Dedifferentiated amniotic fluid mesenchymal stem cell (primary cell): ENCODE results near the gene CLDN5.
A peak's percentile ranks its signal among the peaks of the same experiment; 100 is the strongest.

Experiments used
- DNase-seq: peaks from one replicate; pipeline ENCODE4 v3.0.0-alpha.2; 2016; ENCODE audit errors: extremely low spot score

CLDN5 gene

DNA sequence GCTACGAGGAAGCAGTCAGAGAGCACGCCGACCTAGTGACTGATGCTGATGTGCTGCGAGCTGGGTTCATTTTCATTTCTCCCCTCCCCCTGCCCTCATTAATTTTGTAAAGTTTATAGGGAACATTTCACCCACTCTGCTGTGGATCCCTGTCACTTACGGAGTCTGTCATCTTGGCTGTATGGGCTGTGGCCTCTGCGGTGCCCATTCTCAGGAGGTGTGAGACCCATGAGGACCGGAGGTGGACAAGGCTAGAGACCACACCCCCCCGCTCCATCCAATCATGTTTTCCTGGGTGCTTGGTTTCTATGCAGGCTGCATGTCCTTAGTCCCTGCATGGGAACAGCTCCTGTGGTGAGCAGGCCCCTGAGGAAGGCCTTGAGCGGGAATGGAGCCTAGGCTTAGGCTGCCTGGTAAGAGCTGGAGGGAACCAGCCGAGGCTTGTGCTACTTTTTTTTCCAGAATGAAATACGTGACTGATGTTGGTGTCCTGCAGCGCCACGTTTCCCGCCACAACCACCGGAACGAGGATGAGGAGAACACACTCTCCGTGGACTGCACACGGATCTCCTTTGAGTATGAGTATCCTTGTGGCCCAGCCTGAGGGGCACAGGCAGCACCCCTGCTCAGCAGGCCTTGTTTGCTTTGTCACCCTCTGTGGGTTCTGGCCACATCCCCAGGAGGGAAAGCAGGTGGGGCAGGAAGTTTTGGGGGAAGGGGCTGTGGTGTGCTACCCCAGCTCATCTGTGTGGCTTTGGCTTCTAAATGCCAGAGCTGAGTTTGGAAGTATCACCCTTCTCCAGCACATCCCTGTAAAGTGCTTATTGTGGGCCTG, 19.1 kb downstream of the CLDN5 start:
- DNase-seq = no peak

DNA sequence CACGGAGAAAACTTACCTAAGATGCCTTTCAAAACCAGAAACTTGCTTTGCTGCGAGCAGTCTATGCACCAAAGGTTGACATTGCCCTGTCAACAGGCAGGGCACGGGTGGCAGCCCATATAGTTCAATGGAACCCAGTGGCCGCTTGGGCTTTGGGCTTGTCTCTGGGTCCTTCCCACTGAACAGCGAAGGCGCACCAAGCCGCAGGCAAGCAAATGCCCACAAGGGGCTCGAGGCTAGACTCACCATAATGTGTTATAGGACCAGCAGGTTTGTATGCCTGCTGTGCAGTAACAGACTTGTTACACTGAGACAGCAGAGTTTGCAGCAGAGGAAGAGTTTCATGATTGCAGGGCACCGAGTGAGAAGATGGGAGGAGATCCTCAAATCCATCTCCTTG, 20.3 kb downstream of the CLDN5 start:
- DNase-seq = no peak

DNA sequence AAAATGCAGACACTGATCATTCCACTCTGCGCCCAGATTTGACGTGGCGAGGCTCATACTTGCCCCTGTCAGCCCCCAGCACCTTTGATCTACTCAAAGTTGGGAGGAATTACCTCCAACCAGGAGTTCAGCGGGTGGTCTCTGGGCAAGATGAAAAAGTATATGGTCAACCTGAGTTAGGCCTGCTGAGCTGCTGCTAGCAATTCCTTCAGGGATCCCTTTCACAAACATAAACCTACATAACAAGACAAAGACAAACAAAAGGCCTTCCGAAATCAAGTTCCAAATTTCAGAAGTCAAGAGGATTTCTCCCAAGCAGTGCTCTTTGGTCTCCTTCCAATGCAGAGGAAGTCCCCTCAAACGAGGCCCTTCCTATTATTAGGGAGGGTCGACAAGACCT, 20.8 kb downstream of the CLDN5 start:
- no peak for DNase-seq

DNA sequence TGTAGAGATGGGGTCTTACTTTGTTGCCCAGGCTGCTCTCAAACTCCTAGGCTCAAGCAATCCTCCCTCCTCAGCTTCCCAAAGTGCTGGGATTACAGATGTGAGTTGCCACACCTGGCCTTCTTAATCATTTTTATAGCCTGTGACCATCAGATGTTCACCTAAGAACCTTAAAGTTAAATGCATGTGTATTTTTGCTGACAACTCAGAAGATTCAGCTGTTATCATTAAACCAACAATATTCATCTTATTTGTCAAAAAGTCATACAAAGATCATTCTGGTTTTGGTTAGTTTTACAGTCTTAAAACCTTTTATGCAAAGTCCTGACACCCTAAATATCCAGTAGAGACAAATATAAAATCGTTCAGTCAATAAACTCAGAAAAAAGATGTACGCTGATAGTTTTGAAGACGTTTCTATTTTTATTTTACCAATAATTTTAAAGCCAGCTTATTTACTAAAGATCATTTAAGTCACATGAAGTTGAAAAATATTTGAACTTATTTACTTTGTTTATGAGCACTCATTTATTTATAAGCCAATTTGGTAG, 22.2 kb downstream of the CLDN5 start:
- DNase-seq = no peak

DNA sequence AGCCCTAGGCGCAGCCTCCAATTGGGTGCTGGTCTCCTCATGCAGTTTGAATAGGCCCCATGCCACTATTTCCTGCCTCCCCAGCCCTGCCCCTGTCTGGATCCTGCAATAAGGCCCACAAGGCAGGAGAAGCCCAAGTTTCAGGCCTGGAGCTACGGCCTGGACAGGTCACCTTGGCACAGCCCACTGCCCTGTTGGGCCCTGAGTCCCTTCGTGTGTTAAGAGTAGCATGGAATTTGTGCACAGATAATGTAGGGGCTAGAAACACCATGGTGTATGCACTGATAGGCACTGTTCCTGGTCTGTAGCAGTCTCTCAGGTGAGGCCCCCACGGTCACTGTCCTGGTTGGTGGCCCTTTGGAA, 24.3 kb downstream of the CLDN5 start:
- no peak for DNase-seq

DNA sequence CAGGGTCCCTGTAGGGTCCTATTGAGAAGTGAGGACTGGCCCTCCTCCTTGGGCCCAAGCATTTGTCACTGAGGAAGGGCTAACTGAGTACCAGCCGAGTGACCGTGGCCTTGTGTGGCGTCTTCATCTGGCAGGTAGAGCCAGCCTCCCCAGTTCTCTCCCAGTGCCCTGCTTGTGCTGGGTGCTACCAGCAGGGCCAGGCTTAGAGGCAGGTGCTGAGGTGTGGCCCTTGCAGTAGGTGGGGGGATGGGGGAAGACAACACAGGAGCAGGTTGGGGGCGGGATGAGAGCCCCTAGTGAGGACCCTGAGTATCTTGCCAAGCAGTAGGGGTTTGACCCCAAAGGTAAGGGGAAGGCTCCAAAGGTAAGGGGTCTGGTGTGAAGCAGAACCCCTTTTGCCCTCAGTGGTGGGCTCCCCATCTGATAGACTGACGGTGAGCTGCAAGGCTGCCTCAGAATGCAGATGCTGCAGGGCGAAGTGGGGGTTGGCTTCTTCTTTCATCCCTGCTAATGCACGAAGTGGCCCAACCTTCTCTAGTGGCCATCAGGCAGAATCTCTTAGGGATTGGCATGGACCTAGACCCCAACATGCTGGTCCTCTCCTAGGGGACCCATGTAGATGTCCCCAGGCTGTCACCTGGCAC, 24.9 kb downstream of the CLDN5 start:
- no peak for DNase-seq

DNA sequence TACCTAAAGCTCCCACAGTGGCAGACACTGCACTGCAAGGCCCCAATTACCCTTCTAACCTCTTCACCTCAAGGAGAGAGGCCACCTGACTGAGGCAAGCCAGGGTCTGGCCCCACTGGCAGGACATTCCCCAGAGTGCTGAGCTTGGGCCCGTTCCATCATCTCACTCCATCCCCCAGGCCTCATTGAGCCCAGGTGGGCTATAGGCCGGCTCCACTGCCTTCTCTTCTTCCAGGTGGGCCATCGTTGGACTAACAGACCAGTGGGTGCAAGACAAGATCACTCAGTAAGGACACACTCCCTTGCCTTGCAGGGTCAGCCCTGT, 25.4 kb downstream of the CLDN5 start:
- no peak for DNase-seq

DNA sequence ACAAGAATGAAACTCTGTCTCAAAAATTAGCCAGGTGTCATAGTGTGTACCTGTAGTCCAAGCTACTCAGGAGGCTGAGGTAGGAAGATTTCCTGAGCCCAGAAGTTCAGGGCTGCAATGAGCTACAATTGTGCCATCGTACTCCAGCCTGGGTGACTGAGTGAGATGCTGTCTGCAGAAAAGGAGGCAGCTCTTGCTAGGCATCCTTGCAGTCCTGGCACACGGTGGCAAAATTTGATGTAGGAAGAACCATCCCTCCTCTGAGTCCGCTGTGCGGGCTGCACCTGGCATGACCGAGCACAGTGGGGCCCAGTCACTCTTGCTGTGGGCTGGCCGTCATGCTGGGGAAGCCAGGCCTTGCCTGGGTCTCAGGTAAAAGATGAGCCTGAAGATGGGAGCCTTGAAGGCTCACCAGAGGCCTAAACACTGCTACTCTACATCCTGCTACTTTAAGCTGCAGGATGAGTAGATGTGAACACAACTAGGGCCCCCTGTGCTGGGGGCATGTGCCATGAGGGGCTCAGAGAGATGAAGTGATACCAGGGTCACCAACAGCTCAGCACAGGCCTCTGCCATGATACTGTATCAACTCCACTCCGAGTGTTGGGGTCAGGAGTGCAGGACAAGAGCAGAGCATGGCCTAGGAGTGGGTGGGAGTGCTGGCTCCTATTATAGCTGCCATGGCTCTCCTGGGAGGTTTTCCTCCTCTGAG, 25.9 kb downstream of the CLDN5 start:
- DNase-seq = no peak

DNA sequence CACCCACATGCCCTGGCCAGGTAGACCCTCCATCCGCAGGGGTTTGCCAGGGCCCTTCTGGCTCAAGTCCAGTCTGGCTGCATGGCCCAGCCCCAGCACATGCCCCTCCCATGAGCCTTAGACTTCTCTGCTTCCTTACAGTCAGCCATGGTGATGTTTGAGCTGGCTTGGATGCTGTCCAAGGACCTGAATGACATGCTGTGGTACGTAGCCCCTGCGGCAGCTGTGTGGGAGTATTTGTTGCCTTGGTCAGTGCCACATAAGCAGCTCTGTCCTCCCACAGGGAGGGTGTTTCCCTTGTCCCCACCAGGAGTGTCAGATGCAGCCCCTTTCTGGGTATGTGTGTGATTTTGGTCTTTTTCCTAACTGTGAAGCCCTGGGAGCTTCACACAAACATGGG, 27.0 kb downstream of the CLDN5 start:
- peak; percentile 31 for DNase-seq

DNA sequence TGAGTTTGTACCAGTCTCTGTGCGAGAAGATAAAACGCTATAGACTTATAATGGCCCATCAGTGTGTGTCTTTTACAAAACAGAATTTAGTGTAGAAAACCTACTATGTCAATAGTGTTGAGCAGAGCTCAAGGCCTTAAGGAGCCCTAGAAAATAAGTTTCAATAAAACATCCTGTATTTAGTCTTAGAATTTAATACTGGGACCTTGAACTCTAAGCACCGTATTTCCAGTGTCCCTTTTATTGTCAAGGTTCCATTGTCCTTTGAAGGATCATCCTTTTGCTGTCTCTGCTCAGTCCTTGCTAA, 27.9 kb downstream of the CLDN5 start:
- DNase-seq = no peak

DNA sequence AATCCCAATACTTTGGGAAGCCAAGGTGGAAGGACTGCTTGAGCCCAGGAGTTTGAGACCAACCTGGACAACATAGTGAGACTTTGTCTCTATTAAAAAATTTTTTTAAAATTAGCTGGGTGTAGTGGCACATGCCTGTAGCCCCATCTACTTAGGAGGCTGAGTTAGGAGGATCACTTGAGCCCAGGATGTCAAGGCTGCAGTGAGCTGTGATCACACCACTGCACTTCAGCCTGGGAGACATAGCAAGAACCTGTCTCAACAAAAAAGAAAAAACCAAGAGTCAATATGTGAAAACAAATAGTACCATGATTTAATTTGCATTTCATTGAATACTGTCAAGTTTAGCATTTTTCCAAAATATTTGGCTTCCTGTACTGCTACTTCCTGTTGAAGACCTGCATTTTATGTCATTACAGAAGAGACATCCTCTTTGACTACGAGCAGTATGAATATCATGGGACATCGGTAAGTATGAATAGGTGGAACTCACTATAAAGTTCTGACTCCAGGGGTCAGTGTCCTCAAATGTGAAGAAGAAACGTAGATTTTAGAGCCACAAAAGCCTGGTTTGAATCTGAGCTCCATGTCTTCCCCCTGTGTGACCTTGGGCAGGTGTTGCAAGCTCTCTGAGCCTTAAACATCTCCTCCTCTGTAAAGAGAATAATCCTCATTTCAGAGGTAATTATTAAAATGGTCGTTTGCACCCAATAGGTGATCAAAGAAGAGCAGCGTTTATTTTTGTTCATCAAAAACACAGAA, 28.5 kb downstream of the CLDN5 start:
- DNase-seq = no peak

DNA sequence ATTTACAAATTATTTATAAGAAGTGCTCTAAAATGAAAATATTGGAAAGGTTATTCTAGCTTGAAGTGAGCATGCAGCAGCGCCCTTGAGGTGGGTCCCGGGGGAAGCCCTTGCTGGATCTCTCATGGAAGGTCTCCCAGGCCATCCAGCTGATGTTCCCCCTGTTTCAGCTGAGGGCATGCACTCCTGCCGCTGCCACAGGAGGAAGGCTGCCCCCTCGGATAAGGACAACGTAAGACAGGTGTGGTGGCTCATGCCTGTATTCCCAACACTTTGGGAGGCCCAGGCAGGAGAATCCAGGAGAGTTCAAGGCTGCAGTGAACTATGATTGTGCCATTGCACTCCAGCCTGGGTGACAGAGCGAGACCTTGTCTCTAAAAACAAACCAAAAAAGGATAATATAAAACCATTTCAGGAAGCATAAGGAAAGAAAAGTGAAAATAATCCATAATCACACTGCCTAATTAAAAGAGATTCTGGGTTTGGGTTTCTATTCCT, 29.5 kb downstream of the CLDN5 start:
- DNase-seq = no peak

DNA sequence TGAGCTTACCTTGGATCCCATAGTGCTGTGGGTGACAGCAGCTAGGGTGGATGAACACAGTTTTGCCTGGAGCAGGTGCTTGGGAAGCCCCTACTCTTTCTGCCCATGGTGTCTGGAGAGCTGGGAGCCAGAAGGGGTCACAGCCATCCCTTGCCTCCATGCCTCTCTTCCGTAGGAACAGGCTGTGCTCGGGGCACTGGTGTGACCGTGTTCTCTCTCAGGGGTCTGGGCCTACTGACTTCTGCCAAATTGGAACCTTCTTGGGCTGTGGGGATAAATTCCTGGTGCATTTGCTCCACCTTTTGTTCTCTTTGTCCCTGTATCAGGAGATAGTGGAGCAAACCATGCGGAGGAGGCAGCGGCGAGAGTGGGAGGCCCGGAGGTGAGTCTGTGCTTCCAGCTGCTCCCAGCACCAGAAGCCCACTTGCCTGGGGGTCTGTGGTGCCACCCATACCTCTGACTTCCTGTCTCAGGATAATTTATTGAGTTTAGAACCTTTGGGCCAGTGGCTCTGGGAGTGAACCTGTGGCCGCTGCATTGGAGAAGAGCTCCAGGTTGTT, 30.1 kb downstream of the CLDN5 start:
- DNase-seq = no peak

DNA sequence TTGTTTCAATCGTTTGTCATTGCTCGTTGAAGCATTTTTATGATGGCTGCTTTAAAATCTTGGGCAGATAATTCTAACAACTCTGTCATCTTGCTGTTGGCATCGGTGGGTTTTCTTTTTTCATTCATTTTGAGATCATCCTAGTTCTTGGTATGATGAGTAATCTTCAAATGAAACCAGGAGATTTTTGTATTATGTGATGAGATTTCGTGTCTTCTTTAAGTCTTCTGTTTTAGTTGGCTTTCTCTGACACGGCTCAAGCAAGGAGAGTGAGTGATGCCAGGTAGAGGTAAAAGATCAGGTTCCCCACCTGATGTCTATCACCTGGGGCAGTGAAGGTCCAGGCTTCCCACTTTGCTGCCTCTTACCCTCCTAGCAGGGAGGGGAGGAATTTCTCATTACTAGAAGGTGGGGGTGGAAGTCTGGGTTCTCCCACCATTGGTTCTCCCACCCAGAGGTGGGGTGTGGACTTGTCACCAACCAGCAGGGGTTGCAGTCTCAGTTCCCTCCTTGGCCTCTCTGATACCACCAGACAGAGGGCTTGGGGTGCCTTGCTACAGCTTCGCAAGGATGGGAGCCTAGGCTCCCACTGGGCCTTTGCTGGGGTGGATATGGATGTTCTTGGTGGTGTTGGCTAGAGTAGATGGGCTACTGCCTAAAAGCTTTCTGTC, 31.6 kb downstream of the CLDN5 start:
- DNase-seq = no peak

DNA sequence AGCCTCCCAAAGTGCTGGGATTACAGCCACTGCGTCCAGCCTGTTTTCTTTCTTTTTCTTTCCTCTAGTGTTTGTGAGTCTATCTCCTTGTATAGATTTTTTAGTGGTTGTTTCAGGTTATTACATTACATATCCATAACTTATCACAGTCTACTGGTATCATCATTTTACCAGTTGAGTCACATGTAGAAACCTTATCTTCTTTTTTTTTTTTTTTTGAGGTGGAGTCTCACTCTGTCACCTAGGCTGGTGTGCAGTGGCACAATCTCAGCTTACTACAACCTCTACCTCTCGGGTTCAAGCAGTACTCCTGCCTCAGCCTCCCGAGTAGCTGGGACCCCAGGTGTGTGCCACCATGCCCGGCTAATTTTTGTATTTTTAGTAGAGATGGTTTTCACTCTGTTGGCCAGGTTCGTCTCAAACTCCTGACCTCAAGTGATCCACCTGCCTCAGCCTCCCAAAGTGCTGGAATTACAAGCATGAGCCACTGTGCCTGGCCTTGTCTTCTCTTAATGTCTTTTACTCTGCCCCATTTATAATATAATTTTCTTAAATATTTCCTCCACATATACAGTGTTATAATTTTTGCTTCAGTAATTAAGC, 33.5 kb downstream of the CLDN5 start:
- DNase-seq = no peak

DNA sequence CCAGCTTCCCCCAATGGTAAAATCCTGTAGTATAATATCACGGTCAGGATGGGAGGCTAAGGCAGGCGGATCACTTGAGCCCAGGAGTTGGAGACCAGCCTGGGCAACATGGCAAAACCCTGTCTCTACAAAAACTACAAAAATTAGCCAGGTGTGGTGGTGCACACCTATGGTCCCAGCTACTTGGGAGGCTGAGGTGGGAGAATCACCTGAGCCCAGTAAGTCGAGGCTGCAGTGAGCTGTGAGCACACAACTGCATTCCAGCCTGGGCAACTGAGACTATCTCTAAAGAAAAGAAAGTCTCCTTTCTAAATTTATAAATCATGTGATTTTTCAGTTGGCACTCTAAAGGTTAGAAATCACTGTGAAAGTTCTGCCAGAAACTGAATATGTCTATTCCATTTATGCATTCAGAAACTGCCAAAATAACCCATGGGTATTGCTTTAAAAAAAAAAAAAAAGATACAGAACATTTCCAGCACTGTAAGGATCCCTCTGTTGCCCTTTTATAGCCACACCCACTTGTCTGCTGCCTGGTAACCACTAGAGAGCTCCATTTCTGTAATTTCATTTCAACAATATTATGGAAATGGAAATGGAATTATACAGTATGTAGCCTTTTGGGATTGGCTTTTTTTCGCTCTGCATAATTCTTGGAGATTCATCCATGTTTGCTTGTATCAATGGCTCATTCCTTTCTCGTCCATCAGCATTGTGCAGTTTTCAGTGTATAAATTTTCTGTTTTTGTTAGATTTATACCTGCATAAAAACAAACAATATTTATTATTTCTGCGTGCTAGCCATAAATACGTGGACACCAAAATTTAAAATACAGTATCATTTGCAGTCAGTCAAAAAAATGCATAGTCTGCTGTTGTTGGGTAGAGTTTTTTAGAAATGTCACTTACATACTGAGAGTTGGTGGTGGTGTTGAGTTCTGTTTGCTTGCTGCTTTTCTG, 35.0 kb downstream of the CLDN5 start:
- DNase-seq = peak; percentile 46

DNA sequence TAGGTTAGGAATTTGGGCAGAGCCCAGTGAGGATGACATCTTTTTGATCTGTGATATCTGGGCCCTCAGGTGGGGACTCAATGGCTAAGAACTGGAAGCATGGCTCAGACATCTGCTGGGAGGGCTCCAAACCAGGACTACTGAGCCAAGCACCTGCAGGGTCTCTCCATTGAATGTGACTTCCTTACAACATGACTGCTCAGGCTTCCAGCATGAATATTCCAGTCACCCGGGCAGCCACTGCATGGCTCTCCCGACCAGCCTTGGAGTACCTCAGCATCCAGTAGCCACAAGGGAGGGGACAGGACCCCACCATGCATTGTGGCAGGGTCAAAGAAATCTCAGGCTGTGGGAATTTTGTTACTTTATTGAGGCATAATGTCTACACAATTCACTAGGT, 35.9 kb downstream of the CLDN5 start:
- DNase-seq = no peak

DNA sequence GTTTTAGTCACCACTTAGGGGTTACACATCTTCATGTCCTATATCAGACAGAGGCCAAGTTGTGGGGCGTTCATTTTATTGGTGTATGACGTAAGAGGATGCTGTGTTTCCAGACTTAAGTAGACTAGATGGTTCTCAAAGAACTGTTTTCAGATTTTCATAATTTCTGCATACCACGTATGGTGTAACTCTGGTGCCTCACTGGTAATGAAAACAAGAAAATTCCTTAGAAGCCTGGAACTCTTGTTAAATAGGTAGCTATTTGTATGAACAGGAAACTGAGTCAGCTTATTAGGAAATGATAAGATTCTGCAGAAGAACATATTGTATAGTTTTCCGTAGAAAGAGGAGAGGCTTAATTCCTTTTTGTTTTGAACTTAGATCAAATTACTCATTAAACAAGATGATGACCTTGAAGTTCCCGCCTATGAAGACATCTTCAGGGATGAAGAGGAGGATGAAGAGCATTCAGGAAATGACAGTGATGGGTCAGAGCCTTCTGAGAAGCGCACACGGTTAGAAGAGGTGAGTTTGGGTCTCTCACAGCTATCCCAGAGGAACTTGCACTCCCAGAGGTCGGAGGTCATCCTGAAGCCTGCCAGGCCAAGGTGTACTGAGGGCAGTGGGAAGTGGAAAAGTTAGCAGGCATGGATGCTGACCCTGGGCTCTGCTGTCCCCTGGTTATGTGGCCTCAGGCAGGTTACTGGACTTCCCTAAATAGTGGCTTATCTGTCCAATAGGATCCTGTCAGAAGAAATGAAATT, 40.5 kb downstream of the CLDN5 start:
- DNase-seq = no peak

DNA sequence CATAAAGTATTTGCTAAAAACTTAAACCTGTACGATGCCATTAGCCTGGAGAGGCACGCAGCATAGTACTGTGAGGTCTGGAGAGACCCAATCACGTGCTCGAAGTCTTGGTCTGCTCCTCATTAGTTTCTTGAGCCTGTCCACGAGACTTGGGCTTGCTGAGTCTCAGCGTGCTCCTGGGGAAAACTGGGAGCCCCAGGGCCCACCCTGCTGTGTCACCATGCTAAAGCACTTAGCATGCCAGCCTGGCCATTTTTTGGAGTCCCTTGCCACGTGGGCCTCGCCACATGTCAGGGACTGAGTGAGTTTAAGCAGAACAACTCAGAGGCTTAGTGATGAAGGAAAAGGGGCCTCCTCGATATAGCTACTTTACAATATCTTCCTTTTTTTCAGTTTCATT, 41.9 kb downstream of the CLDN5 start:
- DNase-seq = no peak
